KOPT-K1 (cell line): ENCODE data around the gene NRCAM.

Experiments used
- H3K27ac ChIP-seq: fragments of 200-600 bp; sonication (generic); 2 replicates; pipeline ENCODE4 v1.5.1; 2016; ENCODE audit warnings: antibody characterized with exemption, mild to moderate bottlenecking, low read depth, low read length; ENCODE audit not compliant: poor library complexity, severe bottlenecking
- H3K36me3 ChIP-seq: fragments of 200-600 bp; sonication (generic); 2 replicates; pipeline ENCODE4 v1.5.1; 2017; ENCODE audit warnings: antibody characterized with exemption, mild to moderate bottlenecking, low read length, moderate library complexity; ENCODE audit not compliant: insufficient read depth
- H3K9me3 ChIP-seq: fragments of 200-600 bp; sonication (generic); 2 replicates; pipeline ENCODE4 v1.5.1; 2017; ENCODE audit warnings: antibody characterized with exemption, low read length, mild to moderate bottlenecking; ENCODE audit not compliant: insufficient read depth, poor library complexity, severe bottlenecking

NRCAM gene

GRCh38 chr7:108311446-108312168 lies 144.6 kb downstream of the NRCAM start:
- no peak overlapping the region for H3K27ac ChIP-seq
- H3K9me3 ChIP-seq, result no peaks in the 10 kb centered on the region
- no peaks in the 10 kb centered on the region for H3K36me3 ChIP-seq

DNA sequence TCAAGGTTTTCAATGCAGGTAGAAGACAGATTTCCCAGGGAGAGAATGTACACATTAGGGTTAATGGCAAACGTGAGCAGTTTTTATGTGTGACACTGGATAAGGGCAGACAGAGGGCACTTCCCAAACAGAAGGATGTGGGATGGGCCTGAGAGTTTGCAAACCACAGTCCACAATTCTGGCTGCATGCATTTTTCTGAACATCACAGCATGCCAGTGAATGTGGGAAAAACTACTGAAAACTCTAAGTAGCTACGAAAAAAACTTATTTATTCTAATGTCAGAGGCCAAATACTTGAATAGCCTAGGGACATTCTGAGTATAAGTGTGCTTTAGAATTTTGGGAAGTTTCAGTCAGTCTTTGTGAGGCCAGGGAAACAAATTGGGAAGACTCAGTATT lies 145.9 kb downstream of the NRCAM start:
- H3K27ac ChIP-seq, result no peak overlapping the region
- H3K9me3 ChIP-seq, result no peaks in the 10 kb centered on the region
- no peaks in the 10 kb centered on the region for H3K36me3 ChIP-seq

GRCh38 chr7:108308903-108309302 lies 147.3 kb downstream of the NRCAM start:
- Histone ChIP-seq H3K36me3 (no peaks in the 10 kb centered on the region), H3K27ac (no peak overlapping the region), H3K9me3 (no peaks in the 10 kb centered on the region)

DNA sequence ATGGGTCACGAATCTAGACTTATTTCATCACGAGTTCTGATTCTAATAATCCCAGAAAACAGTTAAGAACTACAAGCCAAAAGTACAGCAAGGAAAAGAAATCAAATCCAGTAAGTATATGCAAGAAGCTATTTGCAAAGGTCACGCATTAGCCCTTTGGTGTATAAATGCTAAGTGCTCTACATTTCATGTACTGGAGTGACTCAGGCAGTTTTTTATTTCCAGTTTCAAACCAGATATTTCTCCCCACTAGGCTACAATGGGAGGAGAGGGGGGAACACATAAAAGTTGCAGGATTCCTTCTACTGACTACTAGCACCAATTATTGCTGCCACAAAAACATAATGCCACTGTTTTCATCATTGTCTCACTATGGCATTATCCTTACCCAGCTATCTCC lies 148.0 kb downstream of the NRCAM start:
- Histone ChIP-seq H3K27ac (no peak overlapping the region), H3K36me3 (no peaks in the 10 kb centered on the region), H3K9me3 (no peaks in the 10 kb centered on the region)

GRCh38 chr7:108307595-108307994 lies 148.6 kb downstream of the NRCAM start:
- no peak overlapping the region for H3K27ac ChIP-seq
- H3K9me3 ChIP-seq, result no peaks in the 10 kb centered on the region
- H3K36me3 ChIP-seq, result no peaks in the 10 kb centered on the region

GRCh38 chr7:108307194-108307593 lies 149.0 kb downstream of the NRCAM start:
- Histone ChIP-seq H3K9me3 (no peaks in the 10 kb centered on the region), H3K36me3 (no peaks in the 10 kb centered on the region), H3K27ac (no peak overlapping the region)

GRCh38 chr7:108303332-108303731 lies 152.9 kb downstream of the NRCAM start:
- no peaks in the 10 kb centered on the region for H3K9me3 ChIP-seq
- no peak overlapping the region for H3K27ac ChIP-seq
- no peaks in the 10 kb centered on the region for H3K36me3 ChIP-seq

DNA sequence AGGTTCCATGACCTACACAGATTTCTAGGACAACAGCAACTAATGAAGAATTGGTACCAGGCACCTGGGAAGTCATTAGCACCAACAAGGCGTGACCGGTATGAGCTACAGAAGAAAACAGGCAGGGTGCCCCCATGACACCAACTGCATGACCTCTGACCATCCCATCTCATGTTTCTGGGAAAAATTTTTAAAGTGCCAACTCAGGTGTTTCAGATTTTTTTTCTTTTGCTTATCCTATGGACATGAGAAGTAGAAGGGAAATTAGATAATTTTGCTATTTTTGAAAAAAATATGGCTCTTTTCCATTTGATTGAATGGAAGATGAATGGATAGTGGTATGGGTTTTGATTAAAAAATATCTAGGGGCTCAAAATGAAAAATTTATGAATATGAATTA lies 154.8 kb downstream of the NRCAM start:
- Histone ChIP-seq H3K27ac (no peak overlapping the region), H3K9me3 (no peaks in the 10 kb centered on the region), H3K36me3 (no peaks in the 10 kb centered on the region)

DNA sequence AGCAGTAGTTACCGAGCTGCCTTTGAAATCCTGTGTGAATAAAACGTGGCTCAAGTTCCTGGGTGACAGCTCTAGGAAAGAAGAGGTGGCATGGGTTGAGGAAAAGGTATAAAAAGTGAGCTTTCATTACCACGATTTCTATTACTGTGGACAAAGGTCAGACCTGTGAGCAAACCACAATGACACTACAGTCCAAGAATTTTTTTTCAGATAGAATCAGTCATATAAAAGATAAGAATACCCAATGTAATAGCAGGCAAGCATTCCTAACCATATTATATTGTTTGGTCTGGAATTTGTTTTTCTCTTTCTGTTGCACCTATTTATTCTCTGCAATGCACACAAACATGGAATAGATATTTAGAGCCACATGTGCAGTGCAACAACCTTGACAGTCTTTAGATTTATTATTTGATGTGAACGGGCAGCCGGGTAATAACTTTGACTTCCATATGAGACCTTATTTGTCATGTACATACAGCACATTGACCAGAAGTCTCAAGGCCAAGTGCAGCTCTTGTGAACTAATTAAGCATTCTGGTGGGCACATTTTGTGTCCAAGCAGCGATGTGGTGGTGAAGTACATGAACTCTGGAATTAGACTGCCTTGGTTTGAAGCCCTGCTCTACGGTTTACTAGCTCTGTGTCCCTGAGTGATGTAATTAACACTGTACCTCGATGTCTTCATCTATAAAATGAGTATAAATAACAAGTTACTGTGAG lies 156.8 kb downstream of the NRCAM start:
- H3K36me3 ChIP-seq, result no peaks in the 10 kb centered on the region
- H3K27ac ChIP-seq, result no peak overlapping the region
- H3K9me3 ChIP-seq, result no peaks in the 10 kb centered on the region

DNA sequence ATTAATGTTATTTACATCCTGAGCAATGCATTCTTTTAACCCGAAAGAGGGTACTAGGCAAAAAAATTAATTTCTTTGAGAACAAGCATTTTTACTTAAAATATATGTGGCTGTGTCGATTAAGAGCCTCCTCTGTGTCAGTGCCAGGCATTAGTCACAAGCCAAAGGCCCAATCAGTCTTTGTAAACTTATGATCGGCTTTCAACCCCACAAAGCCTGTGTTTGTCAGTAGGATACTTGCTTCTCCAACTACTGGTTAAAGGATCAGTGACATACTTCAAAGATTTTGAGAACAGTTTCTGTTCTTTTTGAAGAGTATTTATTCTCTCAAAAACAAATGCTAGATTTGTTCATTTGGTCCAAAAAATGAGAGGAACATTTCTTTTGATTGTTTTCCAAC lies 159.3 kb downstream of the NRCAM start:
- Histone ChIP-seq H3K27ac (no peak overlapping the region), H3K9me3 (no peaks in the 10 kb centered on the region), H3K36me3 (no peaks in the 10 kb centered on the region)

- H3K9me3 ChIP-seq, result no peaks in the 10 kb centered on the region
- no peaks in the 10 kb centered on the region for H3K36me3 ChIP-seq
- no peak overlapping the region for H3K27ac ChIP-seq
Measured at GRCh38 chr7:108294595-108294994, 161.6 kb downstream of the NRCAM start.

DNA sequence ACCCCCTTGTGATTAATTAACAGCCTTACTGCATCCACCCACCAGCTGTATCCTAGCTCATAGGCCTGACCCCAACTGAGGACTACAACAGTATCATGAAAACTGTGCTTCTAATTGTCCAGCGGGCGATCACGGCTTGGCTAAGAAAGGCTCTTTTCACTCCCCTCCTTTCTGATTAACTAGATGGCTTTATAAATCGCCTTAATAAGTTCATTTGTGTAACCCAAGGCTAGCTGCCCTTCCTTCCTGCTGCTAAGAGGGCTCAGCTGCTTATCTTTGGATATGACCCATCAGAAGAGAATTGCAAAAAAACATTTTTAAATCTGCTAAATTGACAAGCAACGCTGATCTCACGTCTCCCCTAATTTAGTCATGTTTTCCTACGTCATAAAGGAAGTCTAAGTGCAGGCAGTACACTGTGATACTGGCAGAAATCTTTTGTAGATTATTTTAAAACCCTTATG lies 163.1 kb downstream of the NRCAM start:
- no peaks in the 10 kb centered on the region for H3K36me3 ChIP-seq
- H3K9me3 ChIP-seq, result no peaks in the 10 kb centered on the region

DNA sequence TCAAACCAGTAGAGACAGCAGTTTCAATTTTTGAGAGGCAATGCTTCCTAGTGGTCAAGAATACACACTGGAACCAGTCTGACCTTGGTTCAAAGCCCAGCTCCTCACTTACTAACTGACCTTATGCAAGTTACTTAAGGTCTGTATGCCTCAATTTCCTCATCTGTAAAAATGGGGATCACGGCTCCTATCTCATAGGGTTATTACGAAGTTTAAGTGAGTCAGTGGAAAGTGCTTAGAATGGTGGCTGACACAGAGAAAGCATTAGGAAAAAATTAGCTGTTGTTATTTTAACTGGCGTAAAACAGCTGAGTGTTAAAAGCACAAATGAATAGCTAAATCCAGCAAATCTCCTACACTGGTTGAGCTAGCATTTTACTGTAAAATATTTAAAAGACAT lies 163.7 kb downstream of the NRCAM start:
- Histone ChIP-seq H3K36me3 (no peaks in the 10 kb centered on the region), H3K9me3 (no peaks in the 10 kb centered on the region), H3K27ac (no peak overlapping the region)

More for the DNA sequence above, 163.1 kb downstream of the NRCAM start:
- no peak overlapping the region for H3K27ac ChIP-seq

GRCh38 chr7:108291791-108292440 lies 164.3 kb downstream of the NRCAM start:
- Histone ChIP-seq H3K9me3 (no peaks in the 10 kb centered on the region), H3K27ac (no peak overlapping the region), H3K36me3 (no peaks in the 10 kb centered on the region)

- Histone ChIP-seq H3K36me3 (no peaks in the 10 kb centered on the region), H3K9me3 (no peaks in the 10 kb centered on the region), H3K27ac (no peak overlapping the region)
Measured at GRCh38 chr7:108291152-108291508, 165.1 kb downstream of the NRCAM start.
